AG08395 (cell line): ENCODE data around the gene RAMAC.
"Not testable (repeated sequence)": the region's sequence is repeated elsewhere in the genome, so short reads cannot be mapped to it uniquely, and the experiment has no call there.

Source experiments
- DNase-seq: peaks from one replicate; pipeline ENCODE4 v3.0.0; 2012; ENCODE audit warnings: mixed read lengths, low spot score

Gene RAMAC

DNA sequence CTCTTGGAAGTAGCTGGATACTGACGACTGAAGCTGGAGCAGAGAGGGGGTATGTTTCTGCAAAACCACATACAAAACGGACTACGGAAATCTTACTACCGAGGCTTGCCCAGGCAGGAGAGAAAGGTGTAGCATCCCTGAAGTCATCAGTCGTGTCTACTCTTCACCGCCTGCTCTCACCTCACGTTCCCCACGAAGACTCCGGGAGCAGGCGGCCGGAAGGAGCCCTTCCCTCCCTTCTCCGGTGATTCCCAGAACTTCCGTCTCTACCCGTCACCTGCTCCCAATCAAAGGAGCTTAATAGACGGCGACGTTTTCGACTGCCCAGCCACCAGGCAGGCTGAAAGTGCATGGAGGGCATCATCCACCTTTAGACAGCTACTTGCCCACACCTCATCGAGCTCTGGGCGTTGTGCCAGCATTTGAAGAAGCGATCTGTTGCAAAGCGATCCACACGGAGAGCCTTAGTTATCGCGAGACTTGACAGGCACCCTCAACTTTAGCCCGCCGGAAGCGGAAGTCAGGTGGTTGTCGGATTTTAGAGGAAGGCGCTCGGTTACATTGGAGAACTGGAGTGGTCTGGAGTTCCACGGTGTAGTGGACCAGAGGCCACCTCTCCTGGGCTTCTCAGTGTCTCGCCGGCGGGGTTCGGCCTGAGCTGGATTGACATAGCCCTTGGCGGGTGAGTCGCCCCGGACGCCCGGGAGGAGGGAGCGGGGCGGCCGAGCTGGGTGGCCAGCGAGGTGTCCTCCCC lies at the start of gene RAMAC:
RAMAC (plus strand) TSS at position 523 of the 754 bp plus-strand sequence. CDS start 2,809 bp downstream, outside the sequence.
- DNase-seq = peak; percentile 92

DNA sequence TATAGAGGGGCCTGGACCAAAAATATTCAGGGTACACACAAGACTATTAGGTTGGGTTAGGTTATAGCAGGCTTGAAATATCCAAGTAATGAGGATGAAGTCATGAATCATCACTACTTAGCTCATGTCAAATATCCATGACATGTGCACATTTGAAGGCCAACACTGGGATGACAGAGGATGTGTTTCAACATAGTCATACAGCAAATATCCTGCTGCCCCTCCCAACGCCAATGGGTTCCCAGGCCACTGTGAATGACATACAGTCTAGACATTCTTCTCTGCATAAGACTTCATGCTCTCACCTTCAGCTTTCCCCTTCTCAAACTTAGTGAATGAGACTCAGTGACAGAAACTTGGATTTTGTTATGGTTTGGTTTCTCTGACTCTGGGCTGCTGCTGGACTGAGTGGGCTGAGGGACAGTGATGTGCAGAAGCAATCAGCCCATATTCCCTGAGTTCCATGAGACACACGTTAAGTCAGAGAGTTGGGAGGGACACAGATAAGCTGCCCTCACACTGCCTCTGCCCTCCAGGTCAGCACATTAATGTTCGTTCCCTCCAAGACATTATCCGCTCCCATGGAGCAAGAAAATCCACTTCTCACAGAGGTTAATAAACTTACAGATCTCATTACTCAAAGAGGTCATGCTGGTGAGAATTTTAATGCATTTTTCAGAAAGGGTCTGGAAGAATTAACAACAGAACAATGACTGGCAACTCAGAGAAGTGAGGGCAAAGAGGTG lies 48.9 kb upstream of the RAMAC start:
- peak; percentile 68 for DNase-seq

DNA sequence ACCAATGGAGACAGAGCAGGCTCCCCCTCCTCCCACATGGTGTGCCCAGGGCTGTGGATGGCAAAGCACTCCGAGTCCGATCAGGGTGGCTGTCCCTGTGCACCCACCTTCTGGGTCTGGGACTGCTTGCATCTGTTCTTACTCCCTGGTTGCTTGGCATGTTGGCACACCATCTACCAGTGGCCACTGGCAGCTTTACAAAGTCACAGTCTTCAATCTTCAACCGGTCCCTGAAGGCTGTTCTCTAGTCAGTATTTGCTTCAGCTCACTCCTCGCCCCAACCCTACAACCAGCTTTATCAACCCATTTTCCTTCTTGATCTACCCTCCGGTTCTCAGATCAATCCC lies 48.3 kb upstream of the RAMAC start:
- no peak for DNase-seq

DNA sequence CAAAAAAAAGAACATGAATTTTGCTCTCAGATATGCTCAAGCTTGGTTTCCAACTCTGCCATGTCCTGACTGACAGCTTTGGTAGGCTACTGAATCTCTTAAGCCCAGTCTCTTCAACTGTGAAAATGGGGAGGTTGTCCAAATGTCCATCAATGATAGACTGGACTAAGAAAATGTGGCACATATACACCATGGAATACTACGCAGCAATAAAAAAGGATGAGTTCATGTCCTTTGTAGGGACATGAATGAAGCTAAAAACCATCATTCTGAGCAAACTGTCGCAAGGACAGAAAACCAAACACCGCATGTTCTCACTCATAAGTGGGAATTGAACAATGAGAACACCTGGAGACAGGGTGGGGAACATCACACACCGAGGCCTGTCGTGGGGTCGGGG lies 46.3 kb upstream of the RAMAC start:
- not testable (repeated sequence) for DNase-seq

DNA sequence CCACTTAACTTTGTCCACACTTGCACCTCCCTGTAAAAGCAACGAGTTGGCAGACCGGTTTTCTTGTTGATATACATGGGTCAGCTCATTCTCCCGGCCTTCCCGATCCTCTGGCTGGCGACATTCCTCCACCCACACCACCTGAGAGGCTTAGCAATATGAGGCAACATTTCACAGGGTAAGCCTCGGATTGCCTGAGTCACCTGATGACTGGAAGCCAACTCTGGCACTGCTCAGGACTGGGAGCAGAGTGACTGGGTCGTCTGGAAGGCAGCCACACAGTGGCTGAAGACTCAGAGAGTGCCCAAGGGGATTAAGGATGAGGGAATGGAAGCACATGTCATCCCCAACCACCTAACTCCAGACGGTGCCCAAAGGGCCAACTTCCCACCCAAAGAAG lies 43.3 kb upstream of the RAMAC start:
- peak; percentile 65 for DNase-seq

DNA sequence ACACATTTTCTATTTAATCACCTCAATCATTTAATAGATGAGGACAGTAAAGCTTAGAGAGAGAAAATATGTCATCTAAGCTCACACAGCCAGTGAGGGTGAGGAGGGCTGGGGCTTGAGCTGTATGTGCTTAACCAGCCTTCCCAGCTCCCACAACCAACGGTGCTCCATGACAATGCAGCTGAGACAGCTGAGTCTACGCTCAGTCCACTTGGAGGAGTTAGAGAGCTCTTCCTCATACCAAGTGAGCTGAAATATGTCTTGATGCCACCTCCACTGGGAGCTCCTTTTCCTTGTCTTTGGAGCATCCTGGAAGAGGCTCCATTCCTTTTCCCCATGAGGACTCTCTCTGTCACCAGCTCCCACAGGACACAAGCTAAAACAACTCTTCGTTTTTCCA lies 42.8 kb upstream of the RAMAC start:
- no peak for DNase-seq

DNA sequence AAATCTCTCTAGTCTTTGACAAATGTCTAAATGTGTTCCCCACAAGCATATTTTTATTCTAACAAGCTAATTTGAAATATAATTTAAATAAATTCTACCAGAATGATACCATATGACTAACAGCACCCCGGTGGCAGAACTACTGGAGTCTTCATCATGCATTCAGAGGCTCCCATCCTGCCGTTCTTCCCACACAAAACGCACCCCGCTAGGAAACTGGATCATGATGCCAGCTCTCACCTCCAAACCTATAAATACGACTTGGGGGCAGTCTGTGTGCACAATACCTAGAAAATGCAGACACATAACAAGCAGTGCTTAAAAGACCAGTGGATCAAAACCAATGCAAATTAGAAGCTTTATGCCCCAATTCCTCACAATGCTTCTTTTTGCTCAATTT lies 42.0 kb upstream of the RAMAC start:
- DNase-seq = no peak

DNA sequence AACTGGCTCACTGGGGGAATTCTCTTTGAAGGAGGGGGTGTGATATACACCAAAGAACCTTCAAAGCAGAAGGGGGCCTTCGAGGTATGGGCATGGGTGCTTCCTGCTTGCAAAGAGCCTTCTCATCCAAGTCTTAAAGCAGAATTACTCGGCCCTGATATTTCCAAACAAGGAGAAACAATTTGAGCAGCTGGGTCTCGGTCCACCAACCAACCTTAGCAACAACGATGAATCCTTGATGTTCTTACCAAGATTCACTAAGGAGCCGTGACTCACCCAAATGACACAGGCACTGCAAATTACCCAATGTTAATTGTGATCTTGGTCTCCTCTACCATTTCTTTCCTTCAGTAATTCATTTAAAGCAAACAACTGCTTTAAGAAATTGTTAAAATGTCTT lies 41.2 kb upstream of the RAMAC start:
- peak; percentile 63 for DNase-seq

DNA sequence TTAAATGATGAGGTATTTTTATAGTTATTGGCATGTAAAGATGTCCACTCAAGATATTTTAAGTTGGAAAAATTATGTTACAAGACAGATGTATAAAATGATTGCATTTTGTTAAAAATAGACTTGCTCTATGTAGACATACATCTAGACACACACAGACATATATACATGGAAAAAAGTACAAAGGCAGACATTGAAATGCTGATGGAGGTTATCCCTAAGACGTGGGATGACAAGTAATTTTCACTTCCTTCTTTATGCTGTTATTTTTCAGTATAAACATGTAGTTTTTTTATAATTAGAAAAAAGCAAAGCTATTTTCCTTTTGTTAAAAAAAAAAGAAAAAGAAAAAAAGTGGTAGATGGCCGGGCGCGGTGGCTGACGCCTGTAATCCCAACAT lies 40.7 kb upstream of the RAMAC start:
- no peak for DNase-seq

DNA sequence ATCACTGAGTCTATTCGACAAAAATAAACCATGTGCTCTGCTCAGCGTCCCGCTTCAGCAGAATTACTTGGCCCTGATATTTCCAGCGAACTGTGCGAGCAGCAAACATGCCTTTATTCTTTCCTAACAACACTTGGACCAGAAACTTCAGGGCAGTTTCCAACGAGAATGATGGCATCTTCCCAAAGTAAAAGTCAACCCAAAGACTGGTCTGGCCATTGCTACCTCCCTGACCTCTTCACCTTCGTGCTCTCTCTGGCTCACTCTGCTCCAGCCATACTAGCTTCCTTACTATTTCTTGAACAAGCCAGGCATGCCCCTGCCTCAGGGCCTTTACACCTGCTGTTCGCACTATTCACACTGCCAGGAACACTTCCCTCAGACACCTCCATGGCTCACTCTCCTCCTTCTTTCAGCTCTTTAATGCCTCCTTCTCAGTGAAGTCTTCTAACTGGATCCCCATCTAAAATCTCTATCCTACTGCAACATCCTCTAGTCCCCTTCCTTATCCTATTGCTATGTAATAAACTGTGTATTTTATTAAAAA lies 39.8 kb upstream of the RAMAC start:
- DNase-seq = no peak

DNA sequence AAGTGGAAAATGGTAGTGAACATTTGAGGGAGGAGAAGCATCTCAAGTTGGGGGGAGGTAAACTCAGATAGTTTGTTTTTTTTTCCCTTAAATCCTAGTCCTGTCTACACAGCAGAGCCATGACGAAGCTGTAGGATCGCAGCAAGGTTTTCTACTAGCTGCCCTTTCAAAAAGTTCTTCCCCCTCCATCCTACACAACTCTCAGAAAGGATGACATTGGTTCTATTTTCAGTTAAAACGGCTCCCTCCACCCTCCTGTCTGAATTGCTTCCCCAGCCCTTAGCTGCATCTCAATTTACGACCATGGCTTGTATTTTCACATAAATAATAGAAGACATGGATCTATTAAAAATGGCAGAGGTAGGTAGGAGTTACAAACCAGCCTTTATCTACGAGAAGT lies 35.7 kb upstream of the RAMAC start:
- DNase-seq = no peak

DNA sequence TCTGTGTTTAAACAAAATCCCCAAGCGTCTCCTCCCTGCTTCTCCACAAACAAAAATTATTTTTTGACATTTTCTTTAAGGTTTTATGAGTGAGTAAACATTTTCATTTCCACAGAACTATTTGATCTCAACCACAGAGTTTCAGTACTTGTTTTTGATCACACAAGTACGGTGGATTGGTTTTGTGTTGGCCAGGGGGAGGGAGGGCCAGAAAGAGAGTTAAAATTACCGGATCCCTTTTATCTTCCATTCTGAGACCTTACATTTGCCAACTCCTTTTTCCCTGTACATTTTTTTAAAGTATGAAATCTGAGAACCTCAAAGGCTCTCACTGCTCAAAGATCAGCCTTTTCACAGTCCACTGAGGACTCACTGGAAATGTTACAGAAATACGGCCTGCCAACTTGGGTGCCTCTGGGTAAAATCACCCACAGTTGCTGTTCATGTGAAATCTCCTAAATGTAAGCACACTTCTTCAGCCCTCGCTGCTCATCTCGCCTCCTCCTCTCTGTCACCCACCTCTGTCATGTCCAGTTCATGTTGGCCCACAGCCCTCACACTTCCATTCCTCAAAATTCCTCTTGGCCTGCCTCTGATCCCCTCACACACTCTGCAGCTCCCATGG lies 35.2 kb upstream of the RAMAC start:
- no peak for DNase-seq

DNA sequence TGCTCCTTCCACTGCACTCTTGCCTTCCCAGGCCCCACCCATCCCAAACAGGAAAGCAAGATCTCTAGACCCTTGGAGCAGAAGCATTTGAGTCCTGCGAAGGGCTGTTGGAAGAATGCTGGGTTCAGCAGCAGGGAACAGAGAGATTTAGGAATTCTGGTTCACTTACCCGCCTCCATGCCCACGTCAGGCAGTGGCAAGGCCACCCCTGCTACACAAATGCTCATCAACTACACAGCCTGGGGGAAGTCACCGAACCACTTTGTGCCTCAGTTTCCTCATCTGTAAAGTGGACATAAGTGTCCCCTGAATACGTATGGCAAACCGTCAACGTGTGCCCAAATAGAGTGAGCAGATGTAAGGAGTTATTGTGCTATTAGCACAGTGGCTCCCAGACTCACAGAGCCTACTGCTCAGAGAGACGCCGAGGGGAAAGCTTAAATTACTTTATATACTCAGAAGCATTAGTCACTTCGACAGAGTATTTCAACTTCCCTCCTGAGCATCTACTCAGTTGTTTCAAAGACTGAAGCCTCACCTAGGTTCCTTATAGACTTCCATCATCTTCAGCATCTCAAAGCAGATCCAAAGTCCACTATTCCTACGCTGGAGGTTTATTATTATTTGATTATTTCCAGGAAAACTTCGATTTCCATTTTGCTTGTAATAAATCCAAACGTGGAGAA lies 34.4 kb upstream of the RAMAC start:
- peak; percentile 57 for DNase-seq

DNA sequence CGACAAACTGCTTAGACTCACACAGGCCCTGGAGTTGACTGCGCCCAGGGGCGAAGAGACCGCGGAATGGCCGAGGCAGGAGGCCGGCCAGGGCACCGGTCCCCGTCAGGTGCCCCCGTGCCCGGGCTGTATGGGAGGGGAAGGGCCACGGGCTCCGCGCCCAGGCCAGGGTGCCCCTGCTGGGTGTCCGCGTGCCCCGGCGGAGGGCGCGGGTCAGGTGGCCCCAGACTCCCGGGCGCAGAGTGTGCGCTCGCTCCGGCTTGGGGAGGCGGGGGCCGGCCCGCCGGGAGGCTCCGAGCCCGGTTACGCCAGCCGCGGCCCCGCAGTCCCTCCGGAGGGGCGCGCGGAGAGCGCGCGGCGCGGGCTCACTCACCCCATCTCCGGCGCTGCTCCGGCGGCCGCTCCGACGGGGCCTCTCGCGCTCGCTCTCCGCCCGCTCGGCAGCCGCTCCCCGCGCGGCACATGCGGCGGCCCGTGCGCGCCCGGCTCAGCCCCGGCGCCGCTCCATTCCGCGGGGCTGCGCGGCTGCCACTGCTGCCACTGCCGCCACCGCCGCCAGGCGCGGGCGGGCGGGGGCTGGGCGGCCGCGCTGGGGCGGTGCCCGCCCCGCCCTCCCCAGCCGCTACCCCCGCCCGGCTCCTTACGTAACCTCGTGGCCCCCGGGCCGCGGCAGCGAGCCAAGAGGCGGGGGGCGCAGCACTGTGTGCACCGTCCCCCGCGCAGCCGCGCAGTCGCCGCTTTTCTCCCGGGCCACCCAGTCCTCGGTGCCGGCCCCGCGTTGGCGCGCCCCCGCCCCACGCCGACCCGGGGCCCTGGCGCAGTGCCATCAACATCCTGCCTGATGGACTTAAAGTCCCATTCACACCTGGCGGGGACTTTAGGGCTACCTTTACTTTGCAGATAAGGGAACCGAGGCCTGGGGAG lies 33.6 kb upstream of the RAMAC start, which contains the start of gene HOMER2:
HOMER2 (minus strand) TSS at position 563 of the 924 bp plus-strand sequence; CDS start at position 378, 185 bp downstream.
- peak; percentile 59 for DNase-seq

DNA sequence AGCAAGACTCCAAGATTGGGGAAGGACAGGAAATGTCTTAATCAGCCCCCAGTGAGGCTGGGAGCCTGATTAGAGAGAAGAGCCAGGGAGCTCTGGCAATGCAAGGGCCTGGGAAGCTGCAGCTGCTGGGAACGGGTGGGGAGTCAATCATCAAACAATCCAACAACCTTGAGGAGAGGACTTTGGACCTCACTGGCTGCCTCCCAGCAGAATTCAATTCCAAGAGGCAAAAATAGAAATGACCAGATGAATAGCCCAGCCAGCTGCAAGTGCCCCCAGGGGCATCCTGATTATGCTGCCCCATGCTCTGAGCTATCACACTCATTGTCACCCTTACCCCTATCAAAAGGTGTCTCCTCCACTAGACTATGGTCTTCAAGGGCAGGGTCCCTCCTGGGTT lies 27.4 kb upstream of the RAMAC start:
- no peak for DNase-seq

DNA sequence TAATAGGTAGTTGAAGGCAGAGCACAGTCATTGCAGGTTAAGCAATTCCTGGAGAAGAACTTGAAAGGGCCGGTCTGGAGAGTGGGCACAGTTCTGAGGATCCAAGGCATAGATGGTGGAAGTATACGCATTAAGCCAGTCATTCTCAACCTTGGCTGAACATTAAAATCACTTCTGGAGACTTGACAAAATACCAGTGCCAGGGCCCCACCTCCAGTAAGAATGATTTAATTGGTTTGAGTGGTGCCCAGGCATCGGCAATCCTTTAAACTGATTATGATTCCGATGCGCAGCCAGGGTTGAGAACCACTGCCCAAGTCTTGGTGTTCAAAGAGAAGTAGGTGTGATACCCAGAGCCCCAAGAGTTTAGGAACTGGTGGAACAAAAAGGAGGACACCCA lies 26.6 kb upstream of the RAMAC start:
- DNase-seq = no peak

DNA sequence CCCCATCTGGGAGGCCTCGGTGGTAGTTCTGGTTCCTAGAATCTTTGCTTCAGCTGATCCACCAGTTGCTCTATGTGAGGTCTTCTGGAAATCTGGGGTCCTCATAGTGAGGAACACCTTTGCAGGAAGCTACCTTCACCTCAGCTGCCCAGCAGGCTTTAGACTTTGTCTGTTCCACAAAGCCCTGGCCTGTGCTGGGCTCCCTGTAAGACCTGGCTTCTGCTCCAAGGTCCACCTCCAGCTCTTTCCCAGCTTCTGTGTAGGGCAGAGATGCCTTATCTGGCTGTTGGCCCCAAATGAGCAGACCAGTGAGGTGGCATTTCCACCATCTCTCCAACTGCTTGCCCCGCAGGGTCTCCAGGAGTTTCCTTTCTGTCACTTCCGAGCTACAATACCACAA lies 25.2 kb upstream of the RAMAC start:
- DNase-seq = no peak

DNA sequence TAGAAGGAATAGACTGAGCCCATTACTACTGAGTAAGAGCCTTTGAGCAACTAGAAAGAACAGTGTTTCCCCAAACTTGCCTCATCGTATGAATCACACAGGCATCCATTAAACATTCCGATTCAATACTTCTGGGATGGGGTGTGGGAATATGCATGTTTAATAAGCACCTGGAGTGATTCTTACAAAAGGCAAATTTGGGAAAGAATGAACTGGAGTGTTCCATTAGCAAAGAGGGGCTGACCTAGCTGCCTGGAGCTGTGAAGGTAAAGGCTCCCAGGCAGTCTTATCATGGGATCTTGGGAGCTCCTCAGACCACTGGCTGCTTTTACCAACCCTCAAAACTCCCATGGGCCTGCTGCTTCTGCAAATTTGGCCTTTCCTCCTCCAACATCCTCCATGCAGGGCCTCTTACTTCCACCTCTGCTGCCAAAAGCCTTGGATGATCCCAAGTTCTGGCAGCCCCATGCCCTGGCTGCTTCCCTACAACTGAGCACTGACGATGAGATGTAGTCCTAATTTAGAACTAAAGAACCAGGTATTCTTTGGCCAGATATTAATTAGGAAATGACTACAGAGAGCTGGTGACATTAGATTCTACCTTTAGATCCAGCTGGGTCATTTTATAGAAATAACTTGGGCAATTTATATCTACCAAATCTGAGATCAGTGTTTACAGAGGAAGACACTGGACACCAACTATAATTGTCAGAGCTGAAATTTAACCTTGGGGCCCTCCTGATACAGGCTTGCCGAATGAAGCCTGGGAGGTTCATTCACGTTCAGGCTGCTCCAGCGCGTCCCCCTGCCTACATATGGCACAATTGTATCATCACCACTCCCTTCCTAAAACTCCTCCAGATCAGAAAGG lies 22.3 kb upstream of the RAMAC start:
- no peak for DNase-seq

DNA sequence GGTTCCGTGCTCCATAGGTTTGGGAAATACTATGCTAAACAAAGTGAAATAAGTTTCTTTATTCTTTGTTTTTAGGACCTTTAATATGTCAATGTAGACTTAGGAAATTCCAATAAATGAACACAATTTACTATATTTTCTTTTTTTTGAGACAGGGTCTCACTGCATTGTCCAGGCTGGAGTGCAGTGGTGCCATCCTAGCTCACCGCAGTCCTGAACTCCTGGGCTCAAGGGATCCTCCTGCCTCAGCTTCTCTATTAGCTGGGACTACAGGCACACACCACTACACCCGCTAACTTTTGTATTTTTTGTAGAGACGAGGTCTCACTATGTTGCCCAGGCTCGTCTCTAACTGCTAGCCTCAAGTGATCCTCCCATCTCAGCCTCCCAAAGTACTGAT lies 21.1 kb upstream of the RAMAC start:
- no peak for DNase-seq

DNA sequence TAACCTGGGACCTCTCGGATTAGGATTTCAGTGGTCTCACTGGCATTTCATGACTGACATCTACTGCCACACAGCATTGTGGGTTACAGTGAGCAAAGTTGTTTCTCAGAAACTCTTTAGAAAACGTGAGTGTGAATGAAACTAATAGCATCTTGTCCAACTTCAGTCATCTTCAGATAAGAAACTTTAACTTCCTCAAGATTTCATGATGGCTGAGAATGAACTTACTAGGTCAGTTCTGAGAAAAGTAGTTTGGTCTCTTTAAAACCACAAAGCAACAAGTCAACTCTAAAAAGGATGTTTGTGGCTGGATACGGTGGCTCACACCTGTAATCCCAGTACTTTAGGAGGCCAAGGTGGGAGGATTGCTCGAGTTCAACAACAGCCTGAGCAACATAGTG lies 19.3 kb upstream of the RAMAC start:
- no peak for DNase-seq
